Mucosa of gallbladder (tissue), 1 donor: ENCODE data around the gene CCN6. TPM values are rescaled to one million over a fixed set of nuclear protein-coding genes. Genes with fewer than 3 reads are reported as not detected.
"Not testable (repeated sequence)": the region's sequence is repeated elsewhere in the genome, so short reads cannot be mapped to it uniquely, and the experiment has no call there.

Experiments used
- DNase-seq: peaks from one replicate; pipeline ENCODE4 v3.0.0-alpha.2; 2020; ENCODE audit warnings: low spot score
- total RNA-seq: library from RNA; stranded (reverse); gene quantifications from one replicate; pipeline ENCODE4 v1.2.1, GENCODE V29; 2021
- donor health status: DM: no; HTN: no; CAD: no.

CCN6 gene
- total RNA-seq, 1 donor from 2014 or later = not detected

DNA sequence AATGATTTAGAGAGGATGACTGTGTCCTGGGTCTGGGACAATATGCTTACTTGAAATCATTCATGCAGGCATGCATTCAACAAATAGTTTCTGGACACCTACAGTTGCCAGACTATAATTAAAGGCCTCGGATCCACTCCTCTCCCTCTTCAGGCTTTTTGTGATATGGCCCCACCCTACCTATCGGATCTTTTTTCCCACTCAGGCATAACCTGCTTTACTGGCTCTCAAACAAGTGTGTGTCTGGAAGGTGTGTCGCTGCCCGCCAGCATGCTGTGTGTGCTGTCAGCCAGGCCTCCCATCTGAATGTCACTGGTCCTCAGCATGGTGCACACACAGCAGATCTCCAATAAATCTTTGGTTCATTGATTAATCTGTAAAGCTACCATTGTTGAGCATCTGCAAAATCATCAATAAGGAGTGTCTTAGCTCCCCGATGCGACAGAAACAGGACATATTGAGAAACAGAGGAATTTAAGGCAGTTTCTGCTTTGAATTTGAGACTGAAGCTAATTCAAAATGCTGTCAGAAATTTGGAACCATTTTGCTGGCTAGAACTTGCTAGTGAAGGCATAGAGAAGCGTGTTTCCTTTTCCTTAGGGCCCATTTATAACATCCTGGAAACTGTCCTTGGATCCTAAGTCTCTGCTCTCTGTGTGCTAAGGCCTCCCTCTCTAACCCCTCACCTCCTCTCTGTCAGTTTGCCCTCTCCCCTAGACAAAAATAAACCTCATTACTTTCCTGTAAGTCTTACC lies 23.5 kb upstream of the CCN6 start:
- DNase-seq = no peak

DNA sequence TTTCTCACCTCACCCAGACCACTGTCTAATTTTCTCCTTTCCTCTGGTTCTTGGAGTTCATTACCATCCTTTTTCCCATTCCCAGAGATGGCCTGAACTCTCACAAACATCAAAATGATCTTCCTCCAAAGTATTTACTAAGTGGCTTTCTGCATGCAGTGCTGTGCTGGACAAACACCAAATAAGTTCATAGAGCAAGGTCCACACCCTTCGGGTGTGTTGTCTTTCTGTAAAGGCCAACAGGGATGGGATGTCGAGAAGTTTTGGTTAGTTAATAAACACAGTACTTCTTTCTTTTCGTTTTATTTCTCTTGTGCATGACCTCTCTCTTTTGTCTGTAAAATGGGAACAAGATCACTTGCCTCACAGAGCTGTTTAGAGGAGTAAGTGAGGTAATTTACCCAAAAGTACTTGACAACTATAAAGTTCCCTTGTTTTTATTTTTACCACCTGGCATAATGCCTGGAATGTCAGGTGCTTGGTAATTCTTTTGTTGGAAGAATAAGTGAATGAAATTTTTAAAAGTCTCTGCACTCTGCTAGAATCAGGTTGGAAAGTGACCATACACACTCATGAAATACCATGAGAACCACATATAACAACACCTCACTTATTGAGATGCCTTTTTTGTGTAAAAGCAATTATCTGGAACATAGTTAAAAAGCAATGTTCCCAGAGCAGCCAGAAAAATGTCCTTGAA lies 22.8 kb upstream of the CCN6 start:
- DNase-seq = no peak

GRCh38 chr6:112031960-112032359 lies 21.9 kb upstream of the CCN6 start:
- no peak for DNase-seq

GRCh38 chr6:112032728-112033127 lies 21.2 kb upstream of the CCN6 start:
- no peak for DNase-seq

DNA sequence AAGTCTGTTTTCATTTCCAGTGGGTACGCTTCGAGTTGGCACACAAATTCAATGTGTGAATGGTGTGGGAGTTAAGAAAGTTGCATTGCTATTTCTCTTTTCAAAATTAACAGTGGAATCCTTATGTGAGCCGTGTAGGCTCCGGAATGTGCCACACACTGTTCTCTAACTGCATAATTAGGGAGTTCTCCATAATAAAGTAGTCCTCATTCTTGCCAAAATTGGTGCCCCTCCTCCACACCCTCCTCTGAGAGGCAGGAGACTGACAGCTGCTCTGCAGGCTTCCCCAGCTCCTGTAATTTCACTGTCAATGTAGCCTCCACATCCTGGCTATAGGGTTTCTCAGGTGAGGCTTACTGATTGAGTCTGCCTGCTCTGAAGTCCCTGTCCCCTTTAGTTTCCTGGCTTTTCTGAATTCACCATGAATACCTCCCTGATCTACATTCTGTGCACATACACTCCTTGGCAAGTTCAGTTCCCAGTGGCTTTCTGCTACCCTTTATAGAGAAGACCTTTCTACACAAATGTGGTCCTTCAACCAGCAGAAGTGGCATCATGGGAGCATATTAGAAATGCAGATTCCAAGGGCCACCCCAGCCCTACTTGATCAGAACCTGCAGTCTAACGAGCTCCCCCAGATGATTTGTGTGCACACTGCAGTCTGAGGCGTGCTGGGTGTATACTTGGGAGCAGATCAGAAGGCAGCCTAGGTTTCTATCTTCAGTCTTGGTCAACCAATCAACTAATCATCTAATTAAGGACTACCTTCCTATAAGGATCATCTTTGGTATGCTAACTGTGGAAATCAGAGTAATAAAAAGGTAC lies 19.9 kb upstream of the CCN6 start:
- DNase-seq = no peak

- DNase-seq = no peak
Observed at GRCh38 chr6:112034616-112034995, 19.3 kb upstream of the CCN6 start.

DNA sequence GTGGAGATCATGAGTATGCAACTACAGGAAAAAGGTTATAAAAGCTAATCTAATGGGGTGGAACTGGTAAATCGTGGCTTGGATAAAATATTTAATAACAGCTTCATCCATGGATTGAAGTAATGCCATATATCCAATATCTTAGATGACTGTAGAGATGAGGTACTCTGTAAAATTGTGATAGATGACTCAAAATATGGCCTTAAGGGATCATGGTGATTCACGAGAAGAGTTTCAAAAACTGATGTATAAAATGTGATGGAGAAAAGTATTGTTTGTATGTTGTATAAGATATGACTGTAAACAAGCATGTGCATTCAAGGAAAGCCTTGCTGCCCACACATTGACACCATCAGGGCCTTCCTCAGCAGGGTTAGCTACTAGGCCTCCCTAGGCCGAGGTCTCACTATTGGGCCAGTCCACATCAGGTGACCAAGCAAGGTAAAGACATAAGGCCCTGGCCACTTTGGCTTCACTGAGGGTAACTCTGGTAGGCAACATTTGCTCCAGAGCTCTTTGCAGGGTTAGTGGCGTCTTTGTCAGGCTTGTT lies 17.7 kb upstream of the CCN6 start:
- no peak for DNase-seq

GRCh38 chr6:112037783-112038216 lies 16.1 kb upstream of the CCN6 start:
- DNase-seq = peak; percentile 54

DNA sequence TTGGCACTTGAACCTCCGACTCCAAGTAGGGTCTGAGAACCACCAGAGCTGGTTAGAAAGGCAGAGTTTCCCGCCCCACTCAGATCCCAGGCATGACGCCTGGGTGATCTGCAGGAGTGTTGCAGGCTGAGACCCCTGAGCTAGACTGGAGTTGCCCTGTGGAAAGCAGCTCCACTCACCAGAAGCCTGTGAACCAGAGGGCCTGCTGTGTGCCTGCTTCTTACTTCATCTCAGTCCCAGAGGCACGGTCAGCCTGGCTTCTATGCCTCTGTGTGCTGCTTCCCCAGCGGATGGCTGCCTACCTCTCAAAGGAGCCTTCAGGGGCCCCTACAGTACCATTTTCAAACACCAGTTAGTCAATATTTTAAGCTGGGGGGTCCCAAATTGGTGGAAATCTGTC lies 15.6 kb upstream of the CCN6 start:
- no peak for DNase-seq

- no peak for DNase-seq
Observed at GRCh38 chr6:112038756-112039430, 15.0 kb upstream of the CCN6 start.

DNA sequence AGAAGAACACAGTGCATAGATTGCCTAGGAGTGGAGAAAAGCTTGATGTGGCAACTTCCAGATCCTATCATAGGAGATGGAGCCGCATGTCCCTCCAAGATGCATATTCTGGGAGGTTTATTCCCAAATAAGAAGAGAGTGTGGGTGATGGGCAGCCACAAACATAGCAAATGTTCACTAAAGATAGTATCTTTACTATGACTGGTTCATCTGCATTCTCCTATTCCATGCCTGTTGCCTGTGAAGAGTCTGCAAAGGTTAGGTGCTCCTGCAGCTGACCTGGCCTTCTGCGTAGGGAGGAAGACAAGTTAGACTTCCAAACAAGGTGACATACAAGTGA lies 14.5 kb upstream of the CCN6 start:
- no peak for DNase-seq

GRCh38 chr6:112040956-112041355 lies 12.9 kb upstream of the CCN6 start:
- DNase-seq = no peak

- DNase-seq = no peak
Observed at GRCh38 chr6:112041535-112041934, 12.4 kb upstream of the CCN6 start.

DNA sequence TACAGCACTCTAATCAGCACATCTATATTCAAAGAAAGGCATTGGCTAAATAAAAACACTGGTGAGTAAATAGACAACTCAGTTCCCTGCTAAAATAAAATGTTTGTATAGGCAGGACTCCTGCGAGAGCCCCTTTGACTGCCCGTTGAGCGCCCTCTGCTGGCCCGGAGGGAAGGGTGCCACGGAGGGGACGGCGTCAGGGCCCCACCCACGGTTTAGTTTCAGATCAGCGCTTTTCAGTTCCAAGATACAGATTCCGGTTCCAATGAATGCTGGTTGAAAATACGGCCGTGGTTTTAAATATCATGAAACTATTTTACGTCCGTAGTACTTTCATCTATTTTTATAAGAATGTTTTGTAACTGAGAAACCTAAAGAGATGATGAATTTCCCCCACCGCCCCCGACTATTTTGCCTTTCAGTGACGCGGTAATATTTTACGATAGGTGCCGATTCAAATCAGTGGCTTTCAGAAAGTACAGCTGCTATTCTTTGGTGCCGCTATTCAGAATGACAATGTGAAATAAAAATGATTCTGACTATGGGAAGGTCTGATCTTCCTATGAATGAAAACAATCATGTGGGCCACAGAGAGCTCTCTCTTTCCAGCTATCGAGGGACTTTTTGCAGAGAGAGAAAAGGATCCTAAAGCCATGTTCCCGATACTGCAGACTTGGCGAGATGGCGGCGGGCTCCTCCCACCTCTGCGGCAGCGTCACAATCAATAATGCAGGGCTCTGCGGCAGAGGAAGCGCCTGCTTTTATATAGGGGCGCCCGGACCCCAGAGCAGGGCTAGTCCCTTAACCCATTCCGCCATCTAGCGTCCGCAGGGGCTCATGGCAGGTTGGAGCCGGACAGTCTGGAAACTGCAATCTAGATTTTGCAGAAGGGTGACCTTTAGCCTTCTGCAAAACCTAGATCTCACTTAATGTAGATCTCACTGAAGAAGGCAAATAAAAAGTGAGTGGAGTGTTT lies 10.6 kb upstream of the CCN6 start:
- DNase-seq = peak; percentile 89

- no peak for DNase-seq
Observed at GRCh38 chr6:112044196-112044595, 9.7 kb upstream of the CCN6 start.

DNA sequence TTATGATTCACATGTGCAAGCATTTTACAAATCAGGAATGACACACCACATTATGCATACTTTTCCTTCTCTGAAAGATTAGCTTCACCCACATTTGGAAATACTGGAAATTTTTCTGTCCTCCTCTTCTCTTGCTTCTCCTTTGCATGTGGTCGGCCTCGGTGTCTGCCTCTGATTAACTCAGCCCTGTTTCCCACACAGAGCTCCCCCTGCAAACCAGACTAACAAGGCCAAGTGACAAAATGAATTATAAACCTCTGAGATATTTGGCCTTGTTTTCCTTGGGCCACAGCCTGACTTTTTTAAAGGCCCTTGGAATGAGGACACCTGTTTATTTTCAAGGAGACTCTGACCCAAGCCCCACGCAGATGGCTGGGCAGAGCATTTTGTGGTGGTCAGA lies 9.0 kb upstream of the CCN6 start:
- no peak for DNase-seq

DNA sequence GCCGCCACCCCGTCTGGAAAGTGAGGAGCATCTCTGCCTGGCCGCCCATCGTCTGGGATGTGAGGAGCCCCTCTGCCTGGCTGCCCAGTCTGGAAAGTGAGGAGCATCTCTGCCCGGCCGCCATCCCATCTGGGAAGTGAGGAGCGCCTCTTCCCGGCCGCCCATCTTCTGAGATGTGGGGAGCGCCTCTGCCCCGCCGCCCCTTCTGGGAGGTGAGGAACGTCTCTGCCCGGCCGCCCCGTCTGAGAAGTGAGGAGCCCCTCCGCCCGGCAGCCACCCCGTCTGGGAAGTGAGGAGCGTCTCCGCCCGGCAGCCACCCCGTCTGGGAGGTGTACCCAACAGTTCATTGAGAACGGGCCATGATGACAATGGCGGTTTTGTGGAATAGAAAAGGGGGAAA lies 6.4 kb upstream of the CCN6 start:
- DNase-seq = not testable (repeated sequence)

DNA sequence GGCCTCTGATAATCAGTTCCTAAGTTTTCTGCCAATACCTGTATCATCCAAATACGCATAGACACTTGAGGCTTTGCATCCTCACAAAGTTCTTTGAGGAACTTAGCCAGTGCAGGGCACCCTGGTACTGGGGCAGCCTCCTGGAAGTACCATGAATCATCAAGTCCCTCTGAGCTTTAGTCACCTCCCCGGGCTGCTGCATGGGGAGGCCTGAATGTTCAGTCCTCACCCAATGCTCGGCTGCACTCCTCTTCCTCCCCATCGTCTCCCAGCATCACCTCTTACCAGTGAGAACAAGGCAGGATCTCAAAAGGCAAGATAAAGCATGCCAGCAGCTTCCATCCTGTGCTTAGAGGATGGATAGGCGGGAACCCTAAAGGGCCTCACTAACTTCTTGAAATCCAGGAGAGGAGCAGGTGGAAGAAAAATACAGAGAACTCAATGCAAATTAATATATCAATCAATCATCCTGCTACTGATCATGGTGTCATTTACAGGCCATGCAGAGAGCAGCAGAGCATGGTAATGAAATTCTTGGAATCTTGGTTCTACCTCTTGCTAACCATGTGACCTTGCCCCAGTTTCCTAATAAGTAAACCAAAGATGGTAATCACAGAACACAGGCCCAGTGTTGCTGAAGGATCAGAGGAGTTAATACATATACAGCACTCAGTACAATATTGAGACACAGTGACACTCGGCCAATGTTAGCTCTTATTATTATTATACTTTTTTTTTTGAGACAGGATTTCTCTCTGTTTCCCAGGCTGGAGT lies 4.7 kb upstream of the CCN6 start:
- no peak for DNase-seq

DNA sequence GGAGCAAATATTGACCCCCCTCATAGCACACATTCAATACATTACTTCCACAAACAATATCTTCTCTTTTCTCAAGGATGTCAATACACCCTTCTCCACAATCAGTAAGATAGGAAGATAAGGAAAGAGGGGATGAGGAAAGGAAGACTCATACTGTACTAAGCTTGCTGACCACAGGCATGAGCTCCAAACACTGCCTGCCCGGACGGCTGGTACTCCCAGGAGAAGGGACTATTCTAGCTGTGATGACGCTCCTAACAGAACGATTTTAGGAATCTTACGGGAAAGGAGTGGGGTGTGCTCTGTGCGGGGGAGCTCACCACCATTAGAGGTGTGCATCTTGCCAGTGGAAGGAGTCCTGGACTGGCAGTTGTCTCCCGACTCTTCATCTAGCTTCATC lies 3.9 kb upstream of the CCN6 start:
- no peak for DNase-seq

DNA sequence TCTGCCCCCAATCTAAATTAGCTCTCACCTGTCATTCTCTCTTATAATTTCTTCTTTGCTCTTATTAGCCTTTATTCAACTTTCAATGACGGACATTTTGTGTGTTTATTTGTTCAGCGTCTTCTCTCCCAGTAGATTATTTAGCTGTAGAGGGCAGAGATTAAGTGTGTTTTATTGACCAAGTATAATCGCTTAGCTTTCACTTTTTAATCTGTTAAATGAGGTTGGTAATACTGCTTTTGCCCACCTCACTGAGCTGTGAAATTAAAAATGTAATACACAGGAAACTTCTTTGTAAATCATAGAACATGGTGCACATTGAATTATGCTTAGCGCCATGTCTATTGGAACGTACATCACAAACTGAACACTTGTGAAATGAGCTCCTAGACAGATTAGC lies 3.5 kb upstream of the CCN6 start:
- DNase-seq = no peak
